HepG2 (cell line): ENCODE results near the gene PPP2R5D. TPM values are rescaled to one million over a fixed set of nuclear protein-coding genes. Genes with fewer than 3 reads are reported as not detected.

Source experiments
- BORCS8-MEF2B ChIP-seq: sonication (generic); formaldehyde crosslinking; IDR thresholded peaks from 2 replicates; pipeline ENCODE4 v1.8.0; 2022; ENCODE audit warnings: mild to moderate bottlenecking, missing genetic modification reagents
- GZF1 ChIP-seq: sonication (generic); formaldehyde crosslinking; IDR thresholded peaks from 2 replicates; pipeline ENCODE4 v1.5.1; 2020; ENCODE audit warnings: mild to moderate bottlenecking, missing genetic modification reagents
- HIVEP1 ChIP-seq: sonication (generic); formaldehyde crosslinking; IDR thresholded peaks from 2 replicates; pipeline ENCODE4 v1.4.0; 2020; ENCODE audit warnings: mild to moderate bottlenecking, missing genetic modification reagents
- HMG20A ChIP-seq: IDR thresholded peaks from 2 replicates; pipeline ENCODE4 v1.6.1; 2016; ENCODE audit warnings: borderline replicate concordance
- KDM5B ChIP-seq: sonication (generic); formaldehyde crosslinking; IDR thresholded peaks from 2 replicates; pipeline ENCODE4 v1.4.0; 2020; ENCODE audit warnings: missing genetic modification reagents, mild to moderate bottlenecking, borderline replicate concordance
- MED8 ChIP-seq: sonication (generic); formaldehyde crosslinking; IDR thresholded peaks from 2 replicates; pipeline ENCODE4 v1.8.1; 2023; ENCODE audit warnings: mild to moderate bottlenecking, missing genetic modification reagents; ENCODE audit not compliant: insufficient replicate concordance
- NR2F6 ChIP-seq, 2 experiments: IDR thresholded peaks; 2 replicates each; pipeline ENCODE4 v1.6.1; 2016; ENCODE audit warnings: antibody characterized with exemption in 1 of 2, mild to moderate bottlenecking in 1 of 2
- RARA ChIP-seq: IDR thresholded peaks from 2 replicates; pipeline ENCODE4 v1.6.1; 2016; ENCODE audit warnings: missing genetic modification reagents, missing compliant biosample characterization
- RBAK ChIP-seq: sonication (generic); formaldehyde crosslinking; IDR thresholded peaks from 2 replicates; pipeline ENCODE4 v1.5.1; 2020; ENCODE audit warnings: mild to moderate bottlenecking, missing genetic modification reagents
- SIX4 ChIP-seq: sonication (generic); formaldehyde crosslinking; IDR thresholded peaks from 2 replicates; pipeline ENCODE4 v1.4.0; 2020; ENCODE audit warnings: missing genetic modification reagents
- SRY ChIP-seq: sonication (generic); formaldehyde crosslinking; IDR thresholded peaks from 2 replicates; pipeline ENCODE4 v1.8.0; 2022; ENCODE audit warnings: mild to moderate bottlenecking, missing genetic modification reagents
- TEAD3 ChIP-seq: optimal IDR thresholded peaks from 2 replicates; pipeline ENCODE3; 2016; ENCODE audit warnings: borderline replicate concordance
- TRIM22 ChIP-seq: fragments of 450-650 bp; IDR thresholded peaks from 2 replicates; pipeline ENCODE4 v1.6.1; 2017
- ZBTB4 ChIP-seq: sonication (generic); formaldehyde crosslinking; IDR thresholded peaks from 2 replicates; pipeline ENCODE4 v1.4.0; 2020; ENCODE audit warnings: missing genetic modification reagents, mild to moderate bottlenecking, borderline replicate concordance
- ZFP1 ChIP-seq: IDR thresholded peaks from 2 replicates; pipeline ENCODE4 v1.6.1; 2016
- ZFP36 ChIP-seq: fragments of 150-350 bp; IDR thresholded peaks from 2 replicates; pipeline ENCODE4 v1.6.1; 2018; ENCODE audit warnings: borderline replicate concordance, low read length, low read depth; ENCODE audit not compliant: partially characterized antibody
- ZFY ChIP-seq: sonication (generic); formaldehyde crosslinking; IDR thresholded peaks from 2 replicates; pipeline ENCODE4 v1.4.0; 2020; ENCODE audit warnings: missing genetic modification reagents
- ZIK1 ChIP-seq: sonication (generic); formaldehyde crosslinking; IDR thresholded peaks from 2 replicates; pipeline ENCODE4 v1.5.0; 2020; ENCODE audit warnings: mild to moderate bottlenecking, low read depth, missing genetic modification reagents, borderline replicate concordance
- ZNF772 ChIP-seq: sonication (generic); formaldehyde crosslinking; IDR thresholded peaks from 2 replicates; pipeline ENCODE4 v1.5.0; 2020; ENCODE audit warnings: mild to moderate bottlenecking, missing genetic modification reagents
- ZSCAN22 ChIP-seq: sonication (generic); formaldehyde crosslinking; IDR thresholded peaks from 2 replicates; pipeline ENCODE4 v1.4.0; 2020; ENCODE audit warnings: mild to moderate bottlenecking, missing genetic modification reagents
- polyA plus RNA-seq, 8 experiments: library from polyadenylated mRNA; depleted of rRNA in 3 of 8; stranded (reverse) in 7 of 8; unstranded in 1 of 8; fragments of >200 nt; fragmentation: Illumina TruSeq in 4 of 8; extraction: Trizol in 4 of 8; gene quantifications; 2 replicates each; pipeline versions ENCODE4 v1.2.1 to v1.2.3, GENCODE V29; 2011 to 2016; ENCODE audit warnings: low read depth in 4 of 8, missing spikeins in 1 of 8, mixed read lengths in 1 of 8; ENCODE audit not compliant: insufficient read depth in 1 of 8
- total RNA-seq, 5 experiments: library from RNA; depleted of rRNA; stranded (reverse); fragments of >200 nt; fragmentation: Illumina TruSeq; extraction: Trizol; gene quantifications; 2 replicates each; pipeline ENCODE4 v1.2.3, GENCODE V29; 2016; ENCODE audit warnings: low read depth in 1 of 5
- TF ChIP-seq, protein P1 (sequence below): IDR thresholded peaks from 2 replicates; pipeline ENCODE4 v1.6.1; 2012; ENCODE audit warnings: inconsistent platforms
- TF ChIP-seq, protein P2 (sequence below): sonication (generic); formaldehyde crosslinking; IDR thresholded peaks from 2 replicates; pipeline ENCODE4 v1.4.0; 2020; ENCODE audit warnings: mild to moderate bottlenecking, low read depth, missing genetic modification reagents
- TF ChIP-seq, protein P3 (sequence below): sonication (generic); formaldehyde crosslinking; IDR thresholded peaks from 2 replicates; pipeline ENCODE4 v1.5.1; 2020; ENCODE audit warnings: mild to moderate bottlenecking, missing genetic modification reagents, borderline replicate concordance

PPP2R5D gene
- total and polyA plus RNA-seq, 2 of the 13 experiments (the other 11 are each of a cell fraction or from before 2014, with no cell fraction given) = 53.7 to 60.4 TPM

- TF ChIP-seq, protein P1, sequence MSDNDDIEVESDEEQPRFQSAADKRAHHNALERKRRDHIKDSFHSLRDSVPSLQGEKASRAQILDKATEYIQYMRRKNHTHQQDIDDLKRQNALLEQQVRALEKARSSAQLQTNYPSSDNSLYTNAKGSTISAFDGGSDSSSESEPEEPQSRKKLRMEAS = 0 out of 2 replicates have a peak, but pooled peaks have one; percentile 7
- TF ChIP-seq ZBTB4 = 0 out of 2 replicates have a peak, but pooled peaks have one; percentile 65
- peak; percentile 78 for TF ChIP-seq RARA (CRISPR knock-in tag)
- TF ChIP-seq, protein P2, sequence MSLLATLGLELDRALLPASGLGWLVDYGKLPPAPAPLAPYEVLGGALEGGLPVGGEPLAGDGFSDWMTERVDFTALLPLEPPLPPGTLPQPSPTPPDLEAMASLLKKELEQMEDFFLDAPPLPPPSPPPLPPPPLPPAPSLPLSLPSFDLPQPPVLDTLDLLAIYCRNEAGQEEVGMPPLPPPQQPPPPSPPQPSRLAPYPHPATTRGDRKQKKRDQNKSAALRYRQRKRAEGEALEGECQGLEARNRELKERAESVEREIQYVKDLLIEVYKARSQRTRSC (CRISPR knock-in tag) = no peak
- peak; percentile 44 for TF ChIP-seq NR2F6 (IDR thresholded peaks at IDR 0.05)
- TF ChIP-seq NR2F6 (CRISPR knock-in tag; IDR thresholded peaks at IDR 0.05) = peak; percentile 80
- TF ChIP-seq BORCS8-MEF2B = peak; percentile 79; the same call in 1 of the 2 replicates
- TF ChIP-seq MED8 (CRISPR knock-in tag) = no peak
- TF ChIP-seq ZFY (CRISPR knock-in tag) = peak; percentile 56
- peak; percentile 84 for TF ChIP-seq ZIK1
- peak; percentile 67 for TF ChIP-seq TEAD3 (CRISPR knock-in tag)
- no peak for TF ChIP-seq TRIM22
- no peak for TF ChIP-seq ZSCAN22
- peak; percentile 74 for TF ChIP-seq HIVEP1 (CRISPR knock-in tag)
- peak; percentile 63 for TF ChIP-seq ZNF772
- 0 out of 2 replicates have a peak, but pooled peaks have one; percentile 38 for TF ChIP-seq HMG20A (CRISPR knock-in tag)
- peak; percentile 72; the same call in 1 of the 2 replicates for TF ChIP-seq RBAK (CRISPR knock-in tag)
- no peak for TF ChIP-seq ZFP1 (CRISPR knock-in tag)
- peak; percentile 26; the same call in 1 of the 2 replicates for TF ChIP-seq KDM5B (CRISPR knock-in tag)
- TF ChIP-seq GZF1 = peak; percentile 74
- no peak for TF ChIP-seq ZFP36
- TF ChIP-seq, protein P3, sequence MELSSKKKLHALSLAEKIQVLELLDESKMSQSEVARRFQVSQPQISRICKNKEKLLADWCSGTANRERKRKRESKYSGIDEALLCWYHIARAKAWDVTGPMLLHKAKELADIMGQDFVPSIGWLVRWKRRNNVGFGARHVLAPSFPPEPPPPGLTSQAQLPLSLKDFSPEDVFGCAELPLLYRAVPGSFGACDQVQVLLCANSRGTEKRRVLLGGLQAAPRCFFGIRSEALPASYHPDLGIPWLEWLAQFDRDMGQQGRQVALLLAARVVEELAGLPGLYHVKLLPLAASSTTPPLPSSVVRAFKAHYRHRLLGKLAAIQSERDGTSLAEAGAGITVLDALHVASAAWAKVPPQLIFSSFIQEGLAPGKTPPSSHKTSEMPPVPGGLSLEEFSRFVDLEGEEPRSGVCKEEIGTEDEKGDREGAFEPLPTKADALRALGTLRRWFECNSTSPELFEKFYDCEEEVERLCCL = peak; percentile 72; the same call in 1 of the 2 replicates
- peak; percentile 54; the same call in 1 of the 2 replicates for TF ChIP-seq SRY
- peak; percentile 71 for TF ChIP-seq SIX4 (CRISPR knock-in tag)
Measured at GRCh38 chr6:43060034-43060754, 75.8 kb downstream of the PPP2R5D start (continued).
